Astrocyte of the cerebellum (primary cell): ENCODE measurements around the gene EFCAB11.
A peak's percentile ranks its signal among the peaks of the same experiment; 100 is the strongest.

ENCODE experiments used
- DNase-seq: peaks from one replicate; pipeline ENCODE4 v3.0.0-alpha.2; 2011; ENCODE audit warnings: low read depth
- H3K4me3 ChIP-seq: 2 replicates; pipeline ENCODE4 v1.5.1; 2011; ENCODE audit warnings: mild to moderate bottlenecking, low read depth, low read length, moderate library complexity
- in situ Hi-C: cut with HindIII; loops from 2 replicates; pipeline ENCODE4 v1.10.0; 2017; ENCODE audit warnings: low sequenced_read_pairs
- TF ChIP-seq, protein P1 (sequence below): IDR thresholded peaks from 2 replicates; pipeline ENCODE4 v1.5.1; 2012; ENCODE audit warnings: low read length, low read depth, moderate library complexity, mild to moderate bottlenecking; ENCODE audit errors: missing control alignments

EFCAB11 gene

DNA sequence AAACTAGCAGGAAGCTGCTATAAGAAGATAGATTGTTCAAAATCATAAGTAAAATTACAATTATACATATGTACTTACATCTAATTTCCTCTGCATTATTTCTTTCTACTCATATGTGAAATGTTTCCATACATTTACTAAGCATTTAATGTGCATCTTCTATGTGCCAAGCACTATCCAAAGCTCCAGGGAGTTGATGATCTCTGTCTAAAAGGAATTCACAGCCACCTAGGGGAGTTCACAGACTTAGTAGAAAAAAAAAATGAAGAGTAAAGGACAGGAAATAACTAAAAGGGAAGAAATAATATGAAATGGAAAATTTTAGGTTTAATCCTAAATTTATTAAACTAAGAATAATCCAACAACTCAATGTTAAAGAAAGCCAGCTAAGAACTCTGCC is 91.7 kb downstream of the EFCAB11 start:
- no peak overlapping the region for H3K4me3 ChIP-seq
- in situ Hi-C loops = no loop called here
- TF ChIP-seq, protein P1, sequence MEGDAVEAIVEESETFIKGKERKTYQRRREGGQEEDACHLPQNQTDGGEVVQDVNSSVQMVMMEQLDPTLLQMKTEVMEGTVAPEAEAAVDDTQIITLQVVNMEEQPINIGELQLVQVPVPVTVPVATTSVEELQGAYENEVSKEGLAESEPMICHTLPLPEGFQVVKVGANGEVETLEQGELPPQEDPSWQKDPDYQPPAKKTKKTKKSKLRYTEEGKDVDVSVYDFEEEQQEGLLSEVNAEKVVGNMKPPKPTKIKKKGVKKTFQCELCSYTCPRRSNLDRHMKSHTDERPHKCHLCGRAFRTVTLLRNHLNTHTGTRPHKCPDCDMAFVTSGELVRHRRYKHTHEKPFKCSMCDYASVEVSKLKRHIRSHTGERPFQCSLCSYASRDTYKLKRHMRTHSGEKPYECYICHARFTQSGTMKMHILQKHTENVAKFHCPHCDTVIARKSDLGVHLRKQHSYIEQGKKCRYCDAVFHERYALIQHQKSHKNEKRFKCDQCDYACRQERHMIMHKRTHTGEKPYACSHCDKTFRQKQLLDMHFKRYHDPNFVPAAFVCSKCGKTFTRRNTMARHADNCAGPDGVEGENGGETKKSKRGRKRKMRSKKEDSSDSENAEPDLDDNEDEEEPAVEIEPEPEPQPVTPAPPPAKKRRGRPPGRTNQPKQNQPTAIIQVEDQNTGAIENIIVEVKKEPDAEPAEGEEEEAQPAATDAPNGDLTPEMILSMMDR = no peak
- DNase-seq = no peak

DNA sequence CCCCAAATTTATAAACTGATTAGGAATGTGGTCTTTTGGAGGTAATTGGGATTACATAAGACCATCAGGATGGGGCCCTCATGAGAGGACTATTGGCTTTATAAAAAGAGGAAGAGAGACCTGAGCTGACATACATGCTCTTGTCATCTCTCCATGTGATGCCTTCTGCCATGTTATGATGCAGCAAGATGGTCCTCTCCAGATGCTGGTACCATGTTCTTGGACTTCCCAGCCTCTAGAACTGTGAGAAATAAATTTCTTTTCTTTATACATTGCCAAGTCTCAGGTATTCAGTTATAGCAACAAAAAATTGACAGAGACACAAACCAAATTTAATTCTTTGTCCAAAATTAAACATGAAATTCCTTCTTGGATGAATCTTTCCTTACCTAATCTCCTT is 92.9 kb downstream of the EFCAB11 start:
- TF ChIP-seq, protein P1 = no peak
- DNase-seq = no peak
- H3K4me3 ChIP-seq = no peak overlapping the region
- in situ Hi-C loops = no loop called here

DNA sequence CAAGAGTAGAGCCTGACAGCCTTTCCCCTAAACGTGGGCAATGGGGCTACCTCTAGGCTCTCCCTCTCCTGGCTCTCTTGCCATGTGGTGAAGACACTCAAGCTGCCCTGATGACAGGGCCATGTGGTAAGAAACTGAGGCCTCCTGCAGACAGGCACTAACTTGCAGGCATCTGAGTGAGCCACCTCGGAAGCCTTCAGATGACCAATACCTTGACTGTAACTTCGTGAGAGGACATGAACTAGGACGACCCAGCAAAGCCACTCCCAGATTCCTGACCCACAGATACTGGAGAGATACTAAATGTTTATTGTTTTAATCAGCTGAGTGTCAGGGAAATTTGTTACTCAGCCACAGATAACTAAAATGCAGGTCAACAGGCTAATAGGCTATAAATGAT is 96.4 kb downstream of the EFCAB11 start:
- DNase-seq = no peak
- no peak overlapping the region for H3K4me3 ChIP-seq
- TF ChIP-seq, protein P1 = no peak
- in situ Hi-C loops = no loop called here

DNA sequence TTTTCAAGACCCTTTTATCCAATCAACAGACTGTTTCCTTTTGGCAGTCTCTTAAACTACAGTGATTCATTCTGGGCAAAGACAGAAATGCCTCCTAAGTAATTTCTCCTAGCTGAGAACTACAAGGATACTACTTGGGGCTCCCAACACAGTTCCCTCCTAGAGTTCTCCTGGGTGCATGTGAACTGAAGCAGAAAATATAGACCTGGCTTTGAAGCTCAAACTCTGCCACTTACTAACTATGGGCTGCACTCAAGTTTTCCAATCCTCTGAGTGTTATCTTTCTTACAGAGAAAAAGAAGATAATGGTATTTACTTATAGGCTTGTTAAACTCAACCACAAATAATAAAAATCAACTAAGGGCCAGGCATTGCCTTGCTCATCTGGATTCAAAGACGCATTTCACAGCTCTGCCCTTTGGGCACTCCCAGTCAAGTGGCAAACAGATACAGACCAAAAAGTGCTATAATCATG is 97.6 kb downstream of the EFCAB11 start:
- in situ Hi-C loops = no loop called here
- H3K4me3 ChIP-seq = no peak overlapping the region
- no peak for DNase-seq
- TF ChIP-seq, protein P1 = no peak

DNA sequence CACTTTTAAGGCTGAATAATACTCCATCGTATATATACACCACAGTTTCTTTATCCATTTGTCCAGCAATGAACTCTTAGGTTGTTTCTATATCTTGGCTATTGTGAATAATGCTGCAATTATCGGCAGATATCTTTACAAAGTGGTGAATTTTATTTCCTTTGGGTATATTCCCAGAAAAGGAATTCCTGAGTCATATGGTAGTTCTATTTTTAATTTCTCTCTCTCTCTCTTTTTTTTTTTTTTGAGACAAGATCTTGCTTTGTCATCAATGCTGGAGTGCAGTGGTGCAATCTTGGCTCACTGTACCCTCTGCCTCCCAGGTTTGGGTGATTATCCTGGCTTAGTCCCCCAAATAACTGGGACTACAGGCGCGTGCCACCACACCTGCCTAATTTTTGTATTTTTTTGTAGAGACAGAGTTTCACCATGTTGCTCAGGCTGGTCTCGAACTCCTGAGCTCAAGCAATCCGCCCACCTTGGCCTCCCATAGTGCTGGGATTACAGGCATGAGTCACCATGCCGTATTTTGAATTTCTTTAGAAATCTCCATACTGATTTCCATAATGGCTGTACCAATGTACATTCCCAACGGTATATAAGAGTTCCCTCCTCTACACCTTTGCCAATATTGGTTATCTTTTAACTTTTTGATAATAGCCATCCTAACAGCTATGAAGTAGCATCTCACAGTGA is 98.4 kb downstream of the EFCAB11 start:
- in situ Hi-C loops = no loop called here
- peak; percentile 68 for DNase-seq
- TF ChIP-seq, protein P1 = no peak
- no peak overlapping the region for H3K4me3 ChIP-seq

DNA sequence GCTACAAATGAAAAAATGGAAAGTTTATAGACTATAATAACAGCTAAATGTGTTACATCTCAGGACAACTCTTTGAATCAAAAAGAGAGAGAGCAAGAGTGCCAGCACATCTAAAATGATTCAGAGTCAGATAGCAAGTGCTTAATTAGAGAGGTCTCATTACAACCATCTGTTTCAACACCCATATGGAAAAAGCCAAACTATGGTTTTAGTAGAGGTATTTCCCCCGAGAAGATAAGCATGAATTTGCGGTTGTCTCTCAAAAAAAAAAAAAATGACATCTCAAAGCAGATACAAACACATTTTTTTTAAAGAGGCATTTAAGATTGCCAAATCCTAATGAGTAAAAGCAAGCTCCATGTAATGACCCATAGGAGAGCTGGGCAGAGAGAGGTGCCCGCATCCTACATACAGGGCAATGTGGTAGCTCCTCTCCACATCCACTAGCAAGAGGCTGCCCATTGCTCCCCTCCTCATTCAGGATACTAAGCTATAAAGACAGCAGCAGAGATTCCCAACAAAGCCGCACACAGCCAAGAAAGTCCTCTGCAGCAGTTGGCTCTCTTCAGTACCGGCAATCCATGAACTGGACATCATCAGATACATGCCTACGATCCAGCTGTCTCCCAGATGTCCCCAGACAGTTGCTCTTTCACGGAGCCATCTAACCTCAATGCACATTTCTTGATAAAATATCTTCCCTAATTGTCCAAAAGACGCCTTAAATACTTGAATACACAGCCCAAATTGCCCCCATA is 100.4 kb downstream of the EFCAB11 start:
- in situ Hi-C loops = no loop called here
- DNase-seq = no peak
- TF ChIP-seq, protein P1 = no peak
- H3K4me3 ChIP-seq = no peak overlapping the region
